AG09319 (cell line): ENCODE measurements around the gene NSUN2.

Experiments used
- DNase-seq: peaks from one replicate; pipeline ENCODE4 v3.0.0-alpha.2; 2010; ENCODE audit warnings: low read depth; ENCODE audit errors: extremely low read depth
- CTCF ChIP-seq: IDR thresholded peaks from 2 replicates; pipeline ENCODE4 v1.5.1; 2011; ENCODE audit warnings: low read depth, mild to moderate bottlenecking, inconsistent platforms, low read length, moderate library complexity

Gene NSUN2

GRCh38 chr5:6556802-6557102, 76.1 kb downstream of the NSUN2 start:
- TF ChIP-seq CTCF, result no peak
- no peak for DNase-seq

GRCh38 chr5:6556089-6556801, 76.6 kb downstream of the NSUN2 start:
- DNase-seq, result no peak
- no peak for TF ChIP-seq CTCF

DNA sequence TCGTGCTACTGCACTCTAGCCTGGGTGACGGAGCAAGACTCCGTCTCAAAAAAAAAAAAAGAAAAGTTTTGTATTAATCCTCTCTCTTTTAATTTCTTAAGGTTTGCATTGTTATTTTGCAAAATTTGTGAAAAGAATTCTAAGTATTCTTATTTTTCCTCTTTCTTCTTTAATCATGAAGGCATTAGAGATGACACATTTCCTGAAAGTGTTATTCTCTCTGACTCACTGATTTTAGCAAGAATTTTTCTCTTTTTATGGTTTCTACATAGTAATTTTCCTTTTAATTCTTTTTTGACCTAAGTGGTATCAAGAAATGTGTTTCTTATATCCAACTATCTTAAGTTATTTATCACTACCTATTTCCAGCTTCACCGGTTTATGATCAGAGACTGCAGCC, 78.0 kb downstream of the NSUN2 start:
- no peak for TF ChIP-seq CTCF
- DNase-seq, result no peak

- no peak for DNase-seq
- no peak for TF ChIP-seq CTCF
Measured at GRCh38 chr5:6553972-6554371, 78.9 kb downstream of the NSUN2 start.

DNA sequence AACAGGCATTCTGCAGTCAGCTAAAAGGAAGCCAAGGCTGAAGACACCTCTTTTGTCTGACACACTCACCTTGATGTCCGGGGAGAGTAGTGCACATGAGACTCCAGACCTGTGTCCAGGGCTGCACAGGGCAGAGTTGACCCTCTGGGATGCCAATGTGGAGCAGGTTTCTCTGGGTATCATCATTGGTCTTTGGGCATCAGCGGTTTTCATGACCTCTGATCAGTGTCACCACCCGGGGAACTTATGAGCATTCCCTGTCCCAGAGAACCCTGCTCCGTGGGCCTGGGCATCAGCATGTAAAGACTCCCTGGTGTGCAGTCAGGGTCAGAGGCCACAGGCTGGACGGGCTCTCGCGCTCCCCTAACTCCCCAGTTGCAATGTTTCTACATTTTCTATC, 80.2 kb downstream of the NSUN2 start:
- DNase-seq, result no peak
- TF ChIP-seq CTCF, result no peak

- DNase-seq, result no peak
- TF ChIP-seq CTCF, result no peak
Measured at GRCh38 chr5:6551955-6552313, 80.9 kb downstream of the NSUN2 start.

- DNase-seq, result no peak
- TF ChIP-seq CTCF, result no peak
Measured at GRCh38 chr5:6551287-6551954, 81.4 kb downstream of the NSUN2 start.
